ENCODE results near the gene TBC1D14. TPM values are rescaled to one million over a fixed set of nuclear protein-coding genes. Genes with fewer than 3 reads are reported as not detected.

TBC1D14 gene
- total and polyA plus RNA-seq, 2 of the 4 experiments (the other 2 are of a cell fraction), result 31.7 to 40.7 TPM

- H3K4ac ChIP-seq (ENCODE audit: low read depth, low read length), result no peak overlapping the region
- no TSS peak for BruUV-seq (replicated peaks)
- no peak overlapping the region; the same call in 2 of the 3 replicates for H2BK15ac ChIP-seq (ENCODE audit: low read depth, low read length)
- no peak overlapping the region for H2AK9ac ChIP-seq (replicated peaks; ENCODE audit: low read depth, low read length, poor library complexity)
- intact Hi-C loops (cut with micrococcal nuclease), result no loop called here
- no peak overlapping the region for H4K5ac ChIP-seq (ENCODE audit: low read depth, low read length)
- peaks cover 37 to 57% of the 10 kb centered on the region in 2 experiments for H3K79me1 ChIP-seq (ENCODE audit: low read depth in 1 of 2, low read length in 2 of 2)
- H2AFZ ChIP-seq (replicated peaks; ENCODE audit: low read length, poor library complexity), result no peak overlapping the region
- no CpG with 5 or more reads among the region's 6 CpGs for WGBS, 2 experiments (ENCODE audit: extremely low coverage in 2 of 2, insufficient read length in 1 of 2)
- ChIA-PET CTCF (interaction anchor here (1.4 kb wide), 1 partner anchor 37 kb away, joined by 3 read pairs; no protein-coding TSS in a partner anchor), POLR2A (ENCODE audit: unreplicated experiment) (no interaction called here)
- dilution Hi-C loops (cut with HindIII; ENCODE audit: low sequenced_read_pairs, unreplicated experiment), result no loop called here
- ATAC-seq (ENCODE audit: low read depth) (no peak), DNase-seq (no peak)
- TF ChIP-seq FOS (IDR thresholded peaks at IDR 0.05; ENCODE audit: low read depth, low read length) (no peak), MXI1 (IDR thresholded peaks at IDR 0.05; ENCODE audit: borderline replicate concordance, low read depth, low read length) (no peak)
- no peaks in the 10 kb centered on the region for H3K27me3 ChIP-seq (ENCODE audit: control insufficient read depth, insufficient read depth, low read length)
- H4K8ac ChIP-seq (ENCODE audit: low read depth in 2 of 2, low read length in 2 of 2), result no peak overlapping the region
- H3K9ac ChIP-seq (ENCODE audit: low read depth, low read length), result no peak overlapping the region
- no peak overlapping the region for H3K23ac ChIP-seq (ENCODE audit: low read depth, low read length)
- H3K4me1 ChIP-seq (ENCODE audit: control insufficient read depth, insufficient read depth, low read length), result peaks cover 18% of the 10 kb centered on the region
- H2BK20ac ChIP-seq (ENCODE audit: low read depth, low read length), result no peak overlapping the region
- H4K91ac ChIP-seq (ENCODE audit: insufficient read depth, low read depth, low read length), result no peak overlapping the region
- H3K4me3 ChIP-seq (ENCODE audit: insufficient read depth, low read depth, low read length), result no peak overlapping the region
- H3K36me3 ChIP-seq (ENCODE audit: control insufficient read depth, insufficient read depth, low read length), result no peaks in the 10 kb centered on the region; the same call in none of the 2 replicates
- H3K4me2 ChIP-seq (ENCODE audit: low read depth, low read length), result no peak overlapping the region
- peaks cover 24% of the 10 kb centered on the region for H3K9me1 ChIP-seq (ENCODE audit: insufficient read depth, low read length)
- in situ Hi-C loops (cut with MboI; ENCODE audit: low sequenced_read_pairs), result no loop called here
- no peak overlapping the region for H3K56ac ChIP-seq (ENCODE audit: extremely low read depth, insufficient read depth, low read length)
- no peak overlapping the region for H2BK120ac ChIP-seq (ENCODE audit: low read depth, low read length)
- H3K9me3 ChIP-seq (ENCODE audit: control insufficient read depth, insufficient read depth, low read length), result no peaks in the 10 kb centered on the region
- no peak overlapping the region for H3K18ac ChIP-seq (ENCODE audit: low read depth, low read length)
- no peak overlapping the region for H3K27ac ChIP-seq (ENCODE audit: insufficient read depth, low read length)
- H2BK5ac ChIP-seq (ENCODE audit: low read depth, low read length, poor library complexity, severe bottlenecking), result no peak overlapping the region
- H4K20me1 ChIP-seq (ENCODE audit: insufficient read depth, low read length), result peaks cover 3% of the 10 kb centered on the region
- no peak overlapping the region for H3K14ac ChIP-seq (replicated peaks; ENCODE audit: low read depth, low read length)
- peak overlapping the region; percentile 55; the same call in 1 of the 2 replicates for H2AK5ac ChIP-seq (ENCODE audit: low read depth, low read length)
These were observed 27.6 kb downstream of the TBC1D14 start for GRCh38 chr4:6937201-6937600.
